ENCODE results near the gene RNF148. TPM values are rescaled to one million over a fixed set of nuclear protein-coding genes. Genes with fewer than 3 reads are reported as not detected.
"Not testable (repeated sequence)": the region's sequence is repeated elsewhere in the genome, so short reads cannot be mapped to it uniquely, and the experiment has no call there.

The RNF148 gene
- total RNA-seq, 1 donor from 2014 or later: not detected

DNA sequence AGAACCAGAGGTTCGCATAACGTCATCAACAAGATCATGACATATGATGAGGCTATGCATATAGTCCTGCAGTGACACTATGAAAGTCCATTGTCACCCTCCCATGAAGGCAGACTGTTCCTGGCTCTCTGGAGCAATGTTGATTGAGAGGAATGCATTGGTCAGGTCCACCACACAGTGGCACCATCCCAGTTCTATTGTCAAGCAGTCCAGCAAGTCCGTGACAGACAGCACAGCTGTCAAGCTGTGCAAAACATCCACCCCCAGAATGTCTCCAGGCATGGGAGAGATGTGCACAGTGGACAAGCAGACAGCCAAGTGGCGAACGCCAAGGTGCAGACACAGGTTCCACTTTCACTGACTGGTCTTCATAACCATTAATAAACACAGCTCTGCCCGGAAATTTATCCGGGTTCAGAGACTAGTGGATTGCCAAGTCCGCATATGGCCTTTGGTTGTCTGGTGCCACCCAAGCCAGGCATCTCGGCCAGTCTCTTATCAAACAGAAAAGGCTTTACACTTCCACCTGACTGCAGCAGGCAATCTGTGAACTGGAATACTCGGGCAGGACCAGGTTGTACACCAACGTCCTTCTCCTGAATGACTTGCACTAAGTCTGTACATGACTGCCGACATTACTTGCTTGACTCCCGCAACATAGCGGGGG lies 11.0 kb downstream of the RNF148 start:
- DNase-seq (ENCODE audit: low read depth): no peak

DNA sequence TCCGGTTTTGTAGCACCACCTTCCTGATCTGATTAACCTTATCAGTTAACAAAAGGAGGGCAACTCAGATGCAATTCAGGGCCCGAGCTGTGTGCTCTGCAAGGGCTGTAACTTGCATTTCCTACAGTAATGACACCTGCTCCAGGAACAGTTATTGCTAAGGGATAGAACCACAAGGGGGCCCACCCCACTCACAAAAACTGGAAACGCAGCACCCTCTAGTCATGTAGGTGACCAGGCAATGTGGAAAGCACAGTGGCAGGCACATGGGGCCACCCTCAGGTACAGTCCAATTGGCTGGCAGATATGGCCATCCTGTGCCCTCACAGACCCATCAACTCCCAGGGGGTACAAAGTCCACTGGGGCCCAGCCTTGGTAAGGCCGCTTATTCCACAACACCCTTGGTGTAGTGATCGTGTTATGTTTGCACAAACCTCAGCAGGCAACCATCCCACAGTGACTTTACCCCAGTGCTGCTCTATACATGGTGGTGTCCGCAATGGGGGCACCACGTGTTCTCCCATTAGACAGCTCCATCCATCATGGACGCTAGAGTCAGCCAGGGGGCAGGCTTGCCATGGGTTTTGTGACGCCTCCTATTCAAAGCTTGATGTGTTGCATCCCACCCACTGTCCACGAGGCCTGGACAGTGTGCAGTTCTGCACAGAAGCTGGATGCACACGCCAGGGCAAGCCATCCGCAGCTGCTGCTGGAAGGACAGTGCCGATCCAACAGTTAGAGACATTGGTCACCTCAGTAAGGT lies 13.2 kb downstream of the RNF148 start:
- no peak for DNase-seq (ENCODE audit: low read depth)

DNA sequence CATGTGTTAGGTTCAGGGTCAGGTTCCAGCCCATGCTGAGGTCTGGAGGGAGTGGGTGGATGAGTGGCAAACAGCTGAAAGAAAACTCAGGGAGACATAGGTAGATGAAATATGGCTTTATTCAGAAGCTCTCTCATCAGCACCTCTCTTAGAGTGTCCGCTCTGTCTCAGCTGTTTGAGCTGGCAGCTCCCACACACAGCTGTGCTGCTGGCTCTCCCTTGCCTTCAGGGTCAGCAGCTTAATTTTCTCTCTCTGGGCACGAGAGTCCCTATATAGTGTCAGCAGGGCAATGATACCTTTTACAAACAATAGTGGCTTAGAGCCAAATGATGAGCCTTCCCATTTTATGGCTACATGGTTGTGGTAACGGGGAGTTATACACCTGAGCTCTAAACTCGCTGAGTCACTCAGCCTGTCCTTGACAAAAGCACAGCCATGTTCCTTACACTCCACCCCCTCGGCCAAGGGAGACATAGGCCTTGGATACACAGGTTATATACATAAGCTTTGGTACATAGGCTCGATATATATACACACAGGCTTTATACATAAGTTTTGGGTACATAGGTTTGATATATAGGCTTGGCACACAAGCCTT lies 14.2 kb downstream of the RNF148 start:
- peak; percentile 6 for DNase-seq (ENCODE audit: low read depth)

DNA sequence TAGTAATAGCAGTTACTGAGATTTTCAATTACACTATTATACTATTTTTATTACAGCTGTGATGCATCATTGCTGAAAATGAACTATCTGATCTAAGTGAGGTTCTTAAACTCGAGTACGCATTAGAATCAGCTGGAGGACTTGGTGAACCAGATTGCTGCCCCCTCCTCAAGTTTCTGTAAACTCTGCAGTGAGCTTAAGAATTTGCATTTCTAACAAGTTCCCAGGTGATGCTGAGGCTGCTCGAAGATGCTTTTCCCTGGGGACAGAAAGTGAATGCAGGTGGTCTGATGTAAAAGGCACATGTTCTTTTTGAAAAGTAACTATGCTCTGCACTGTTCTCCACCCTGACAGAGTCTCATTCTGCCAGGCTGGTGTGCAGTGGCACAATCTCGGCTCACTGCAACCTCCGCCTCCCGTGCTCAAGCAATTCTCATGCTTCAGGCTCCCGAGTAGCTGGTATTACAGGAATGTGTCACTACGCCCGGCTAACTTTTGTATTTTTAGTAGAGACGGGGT lies 16.3 kb downstream of the RNF148 start:
- DNase-seq (ENCODE audit: low read depth): no peak

DNA sequence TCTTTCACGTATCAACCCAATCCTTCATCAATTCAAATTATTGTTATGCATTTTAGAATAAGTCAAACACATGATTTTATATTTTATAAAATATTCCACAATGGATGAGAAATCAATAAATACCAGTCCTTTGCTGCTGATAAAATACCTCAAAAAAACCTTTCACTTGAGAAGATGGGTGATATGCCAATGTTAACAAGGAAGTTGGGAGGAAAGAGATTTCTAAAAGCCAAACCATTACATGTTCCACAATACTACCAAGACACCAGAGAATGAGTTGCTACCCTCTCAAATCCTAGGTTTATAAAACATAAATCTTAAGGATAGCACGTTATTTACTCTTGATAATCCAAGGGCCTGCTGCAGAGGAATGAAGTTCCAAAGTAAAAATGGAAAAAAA lies 18.2 kb downstream of the RNF148 start:
- DNase-seq (ENCODE audit: low read depth): no peak

DNA sequence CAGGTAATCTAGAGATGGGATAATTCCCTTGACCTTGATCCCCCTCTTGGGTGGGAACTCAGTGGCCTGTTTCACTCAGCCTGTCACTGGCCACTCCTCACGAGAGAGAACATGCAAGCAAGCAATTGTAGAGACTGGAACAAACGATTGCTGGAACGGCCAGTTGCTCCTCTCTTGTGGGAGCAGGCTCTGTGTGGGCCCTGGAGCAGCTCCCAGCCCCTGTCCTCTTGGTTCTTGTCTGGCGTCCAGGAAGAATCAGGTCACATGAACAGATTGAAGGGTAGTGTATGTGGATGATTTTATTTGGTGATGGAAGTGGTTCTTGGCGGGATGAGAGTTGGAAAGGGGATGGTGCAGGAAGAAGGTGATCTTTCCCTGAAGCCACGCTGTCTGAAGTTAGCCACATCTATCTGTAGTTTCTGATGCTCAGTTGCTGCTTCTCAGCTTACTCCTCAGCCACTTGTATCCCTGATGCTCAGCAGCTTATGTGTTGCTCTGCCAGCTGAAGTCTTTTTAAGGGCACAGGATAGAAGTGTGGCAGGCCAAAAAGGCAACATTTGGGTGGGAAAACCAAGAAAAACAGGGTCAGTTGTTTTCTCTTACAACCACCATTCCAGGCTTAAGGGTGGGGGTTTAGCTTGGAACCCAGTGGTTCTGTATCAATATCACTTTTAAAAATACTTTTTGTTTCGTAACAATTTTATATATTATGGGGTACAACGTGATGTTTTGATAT lies 19.7 kb downstream of the RNF148 start:
- no peak for DNase-seq (ENCODE audit: low read depth)

DNA sequence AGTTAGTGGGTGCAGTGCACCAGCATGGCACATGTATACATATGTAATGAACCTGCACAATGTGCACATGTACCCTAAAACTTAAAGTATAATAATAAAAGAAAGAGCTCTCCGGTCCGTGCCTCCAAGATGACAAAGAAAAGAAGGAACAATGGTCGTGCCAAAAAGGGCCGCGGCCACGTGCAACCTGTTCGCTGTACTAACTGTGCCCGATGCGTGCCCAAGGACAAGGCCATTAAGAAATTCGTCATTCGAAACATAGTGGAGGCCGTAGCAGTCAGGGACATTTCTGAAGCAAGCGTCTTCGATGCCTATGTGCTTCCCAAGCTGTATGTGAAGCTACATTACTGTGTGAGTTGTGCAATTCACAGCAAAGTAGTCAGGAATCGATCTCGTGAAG lies 21.5 kb downstream of the RNF148 start:
- DNase-seq (ENCODE audit: low read depth): not testable (repeated sequence)

DNA sequence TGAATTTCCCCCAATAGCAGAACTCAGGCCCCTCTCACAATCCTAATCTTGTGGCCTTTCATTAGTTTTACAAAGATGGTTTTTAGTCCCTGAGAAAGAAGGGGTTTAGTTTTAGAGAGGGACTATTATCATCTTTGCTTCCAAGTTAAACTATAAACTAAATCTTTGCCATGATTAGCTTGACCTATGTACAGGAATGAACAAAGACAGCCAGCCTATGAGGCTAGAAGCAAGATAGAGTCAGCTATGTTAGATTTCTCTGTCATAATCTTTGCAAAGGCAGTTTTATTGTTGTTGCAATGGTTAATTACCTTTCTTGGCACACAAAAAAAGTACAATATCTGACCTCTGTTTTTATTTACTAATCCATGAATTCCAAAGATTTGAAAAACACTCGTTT lies 22.9 kb downstream of the RNF148 start:
- no peak for DNase-seq (ENCODE audit: low read depth)

DNA sequence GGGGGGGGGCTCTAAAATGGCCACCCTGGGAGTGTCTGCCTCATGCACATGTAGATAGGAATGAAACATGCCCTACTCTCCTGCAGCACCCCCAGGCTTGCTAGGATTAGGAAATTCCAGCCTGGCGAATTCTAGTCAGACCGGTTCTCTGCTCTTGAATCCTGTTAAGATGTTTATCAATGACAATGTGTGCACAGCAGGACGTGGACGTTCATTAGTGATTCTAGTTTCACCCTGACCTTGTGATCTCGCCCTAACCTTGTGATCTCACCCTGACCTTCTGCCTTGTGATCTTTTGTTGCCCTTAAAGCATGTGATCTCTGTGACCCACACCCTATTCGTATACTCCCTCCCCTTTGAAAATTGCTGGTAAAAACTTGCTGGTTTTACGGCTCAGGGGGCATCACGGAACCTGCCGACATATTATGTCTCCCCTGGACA lies 23.4 kb downstream of the RNF148 start:
- DNase-seq (ENCODE audit: low read depth): not testable (repeated sequence)

DNA sequence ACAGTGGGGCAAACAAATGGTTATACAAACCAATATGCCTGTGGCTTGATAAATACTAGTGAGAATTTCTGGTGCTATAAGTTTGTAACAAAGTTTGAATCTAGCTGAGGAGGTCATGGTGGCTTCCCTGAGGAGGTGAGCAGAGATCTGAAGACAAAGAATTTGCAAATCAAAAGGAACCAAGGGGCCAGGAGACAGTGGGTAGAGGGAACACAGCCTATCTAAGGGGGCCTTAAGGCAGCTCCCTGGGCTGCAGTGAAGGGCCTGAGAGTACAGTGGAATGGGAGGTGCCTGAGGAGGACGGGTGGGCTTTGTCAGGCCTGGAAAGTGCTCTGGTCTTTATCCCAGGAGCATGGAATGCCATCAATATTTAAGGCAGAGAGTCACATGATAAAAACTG lies 25.6 kb downstream of the RNF148 start:
- DNase-seq (ENCODE audit: low read depth): no peak

DNA sequence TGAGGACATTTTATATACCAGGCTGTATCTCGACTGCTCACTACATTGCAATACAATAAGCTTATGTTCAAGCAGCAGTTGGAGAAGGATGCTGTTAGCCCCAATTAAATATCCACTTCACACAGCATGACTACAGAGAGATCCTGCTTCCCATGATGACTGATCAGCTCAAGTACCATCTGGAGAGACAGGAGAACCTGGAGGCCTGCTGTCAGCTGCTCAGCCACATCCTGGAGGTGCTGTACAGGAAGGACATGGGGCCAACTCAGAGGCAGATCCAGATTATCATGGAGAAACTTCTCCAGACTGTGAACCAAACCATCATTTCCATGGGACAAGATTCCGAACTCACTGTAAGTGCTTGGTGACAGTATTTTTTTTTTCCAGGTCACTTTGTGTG lies 26.3 kb downstream of the RNF148 start:
- no peak for DNase-seq (ENCODE audit: low read depth)

DNA sequence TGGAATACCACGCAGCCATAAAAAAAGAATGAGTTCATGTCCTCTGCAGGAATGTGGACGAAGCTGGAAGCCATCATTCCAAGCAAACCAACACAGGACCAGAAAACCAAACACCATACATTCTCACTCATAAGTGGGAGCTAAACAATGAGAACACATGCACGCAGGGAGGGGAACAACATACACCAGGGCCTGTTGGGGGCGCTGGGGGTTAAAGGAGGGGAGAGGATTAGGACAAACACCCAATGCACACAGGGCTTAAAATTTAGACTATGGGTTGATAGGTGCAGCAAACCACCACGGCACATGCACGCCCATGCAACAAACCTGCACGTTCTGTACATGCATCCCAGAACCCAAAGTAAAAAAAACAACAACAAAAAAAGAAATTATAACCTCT lies 27.1 kb downstream of the RNF148 start:
- no peak for DNase-seq (ENCODE audit: low read depth)

DNA sequence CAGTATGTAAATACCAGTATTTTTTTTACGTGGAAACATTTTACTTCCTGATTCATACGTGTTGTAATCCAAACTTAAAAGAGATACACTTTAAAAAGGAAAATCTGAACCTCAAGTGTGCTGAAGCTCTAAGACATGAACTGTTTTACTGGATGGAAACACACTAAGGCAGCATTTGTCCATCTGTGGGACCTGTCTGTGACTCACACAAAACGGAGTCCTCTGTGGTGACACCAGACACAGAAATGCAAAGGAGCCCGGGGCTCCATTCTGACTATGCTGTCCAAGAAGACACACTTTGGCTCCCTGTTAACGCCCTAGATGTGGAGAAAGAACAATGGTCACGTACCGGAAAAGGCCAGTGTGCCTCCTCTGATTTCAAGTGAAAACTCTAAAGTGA lies 27.7 kb downstream of the RNF148 start:
- no peak for DNase-seq (ENCODE audit: low read depth)

DNA sequence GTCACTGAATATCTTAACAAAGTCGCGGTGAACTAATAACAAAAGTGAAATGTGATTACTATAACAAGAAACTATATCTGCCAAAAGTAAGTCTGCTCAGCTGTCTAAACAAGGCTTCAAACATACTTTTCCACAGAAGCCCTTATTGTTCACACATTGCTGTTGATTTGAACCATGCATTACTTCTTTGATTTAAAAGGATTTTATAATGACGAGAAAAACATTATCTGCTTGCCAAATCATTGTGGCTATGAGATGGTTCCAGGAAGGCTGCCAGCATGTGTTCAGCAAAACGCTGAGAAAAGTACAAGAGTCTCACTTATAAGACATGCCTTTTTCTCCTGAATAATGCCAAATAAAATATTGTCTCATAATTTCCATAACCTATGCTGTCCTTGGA lies 28.2 kb downstream of the RNF148 start:
- peak; percentile 2 for DNase-seq (ENCODE audit: low read depth)

DNA sequence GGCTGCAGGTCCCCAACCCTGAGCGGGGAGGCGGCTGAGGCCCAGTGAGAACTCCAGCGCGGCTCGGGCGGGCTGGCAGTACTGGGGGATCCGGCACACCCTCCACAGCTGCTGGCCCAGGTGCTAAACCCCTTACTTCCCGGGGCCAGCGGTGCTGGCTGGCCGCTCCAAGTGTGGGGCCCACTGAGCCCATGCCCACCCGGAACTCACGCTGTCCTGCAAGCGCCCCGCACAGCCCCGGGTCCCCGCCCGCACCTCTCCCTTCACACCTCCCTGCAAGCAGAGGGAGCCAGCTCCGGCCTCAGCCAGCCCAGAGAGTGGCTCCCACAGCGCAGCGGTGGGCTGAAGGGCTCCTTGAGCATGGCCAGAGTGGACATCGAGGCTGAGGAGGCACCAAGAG lies 28.8 kb downstream of the RNF148 start:
- no peak for DNase-seq (ENCODE audit: low read depth)

DNA sequence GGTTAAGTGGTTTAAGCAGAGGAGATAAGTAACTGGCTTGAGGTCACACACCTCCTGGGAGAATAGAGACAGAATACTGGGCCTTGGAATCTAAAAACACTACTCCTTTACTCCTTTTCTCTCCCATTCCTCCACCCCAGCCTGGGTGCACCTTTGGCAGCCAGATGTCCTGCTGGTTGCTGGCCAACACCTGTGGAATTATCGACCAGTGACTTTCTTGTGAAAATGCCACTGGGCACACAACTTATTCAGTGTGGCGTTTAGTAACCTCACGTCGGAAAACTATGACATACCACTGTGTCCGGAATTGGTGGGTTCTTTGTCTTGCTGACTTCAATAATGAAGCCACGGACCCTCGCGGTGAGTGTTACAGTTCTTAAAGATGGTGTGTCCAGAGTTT lies 30.2 kb downstream of the RNF148 start:
- no peak for DNase-seq (ENCODE audit: low read depth)

DNA sequence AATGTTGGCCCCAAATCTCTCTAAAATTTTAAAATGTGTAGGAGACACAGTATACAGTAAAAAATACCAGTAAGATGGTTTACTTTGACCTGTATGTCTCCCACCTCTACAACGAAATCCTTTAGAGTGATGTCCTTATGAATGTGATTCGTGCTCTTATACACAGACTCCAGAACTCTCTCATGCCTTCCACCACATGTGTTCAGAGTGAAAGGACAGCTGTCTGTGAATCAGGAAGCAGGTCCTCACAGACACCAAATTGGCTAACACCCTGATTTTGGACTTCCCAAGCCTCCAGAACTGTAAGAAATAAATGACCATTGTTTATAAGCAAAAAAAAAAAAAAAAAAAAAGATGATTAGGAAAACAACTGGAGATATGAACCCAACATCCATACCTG lies 39.0 kb downstream of the RNF148 start:
- no peak for DNase-seq (ENCODE audit: low read depth)

DNA sequence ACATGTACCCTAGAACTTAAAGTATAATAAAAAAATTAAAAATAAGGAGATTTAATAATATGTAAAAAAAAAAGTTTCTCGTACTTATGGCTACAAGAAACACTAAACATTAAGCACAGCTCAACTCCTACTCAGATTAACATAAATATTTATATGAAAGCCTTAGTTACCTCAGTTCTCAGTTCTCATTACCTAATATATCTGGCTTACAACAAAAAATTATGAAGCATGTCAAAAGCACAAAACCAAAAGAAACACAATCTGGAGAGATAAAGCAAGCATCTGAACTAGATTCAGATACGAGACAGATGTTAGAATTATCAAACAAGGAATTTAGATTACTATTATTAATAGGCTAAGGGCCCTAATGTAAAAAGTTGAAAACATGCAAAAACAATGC lies 43.9 kb downstream of the RNF148 start:
- DNase-seq (ENCODE audit: low read depth): no peak

DNA sequence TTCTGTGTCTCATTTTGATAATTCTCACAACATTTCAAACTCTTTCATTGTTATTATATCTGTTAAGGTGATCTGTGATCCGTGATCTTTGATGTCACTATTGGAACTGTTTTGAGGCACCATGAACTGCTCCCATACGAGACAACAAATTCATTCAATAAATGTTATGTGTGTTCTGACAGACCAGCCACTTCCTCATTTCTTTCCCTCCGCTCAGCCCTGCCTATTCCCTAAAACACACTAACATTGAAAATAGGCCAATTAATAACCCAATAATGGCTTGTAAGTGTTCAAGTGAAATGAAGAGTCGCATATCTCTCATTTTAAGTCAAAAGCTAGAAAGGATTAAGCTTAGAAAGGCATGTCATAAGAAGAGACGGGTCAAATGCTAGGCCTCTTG lies 49.0 kb downstream of the RNF148 start:
- DNase-seq (ENCODE audit: low read depth): no peak

DNA sequence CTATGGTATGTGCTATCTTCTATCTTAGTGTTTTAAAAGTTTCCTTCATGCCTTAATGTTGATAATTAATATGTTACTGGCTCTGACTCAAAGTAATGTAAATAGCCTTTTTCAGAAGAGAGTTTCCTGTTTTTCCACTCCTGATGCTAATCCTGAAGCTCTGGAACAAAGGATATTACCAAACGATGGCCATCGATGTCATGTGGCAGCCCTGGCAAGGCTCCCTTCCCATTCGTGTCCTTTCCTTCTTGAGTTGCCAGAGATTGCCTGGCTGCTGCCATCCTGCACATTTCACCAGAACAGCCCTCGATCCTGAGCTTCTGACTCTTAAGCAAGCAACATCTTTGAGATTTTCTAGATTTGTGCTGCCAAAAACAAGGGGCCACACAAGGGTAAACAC lies 49.8 kb downstream of the RNF148 start:
- DNase-seq (ENCODE audit: low read depth): no peak

Measured in myocyte (in vitro differentiated cells).